Hematopoietic multipotent progenitor cell treated with erythropoietin and hydrocortisone succinate and interleukin-3 and kit ligand, for 15 days (in vitro differentiated cells): ENCODE data around the gene MINK1.

Source experiments
- DNase-seq: peaks from one replicate; pipeline ENCODE4 v3.0.0-alpha.2; 2015; ENCODE audit warnings: low spot score

Gene MINK1

DNA sequence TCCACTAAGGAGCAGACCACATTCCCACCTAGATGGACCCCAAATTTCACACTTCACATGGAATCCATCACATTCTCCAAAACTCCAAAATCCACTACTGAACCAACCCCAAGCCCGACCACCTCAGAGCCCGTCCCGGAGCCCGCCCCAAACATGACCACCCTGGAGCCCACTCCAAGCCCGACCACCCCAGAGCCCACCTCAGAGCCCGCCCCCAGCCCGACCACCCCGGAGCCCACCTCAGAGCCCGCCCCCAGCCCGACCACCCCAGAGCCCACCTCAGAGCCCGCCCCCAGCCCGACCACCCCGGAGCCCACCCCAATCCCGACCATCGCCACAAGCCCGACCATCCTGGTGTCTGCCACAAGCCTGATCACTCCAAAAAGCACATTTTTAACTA is 100.5 kb downstream of the MINK1 start:
- DNase-seq = no peak

DNA sequence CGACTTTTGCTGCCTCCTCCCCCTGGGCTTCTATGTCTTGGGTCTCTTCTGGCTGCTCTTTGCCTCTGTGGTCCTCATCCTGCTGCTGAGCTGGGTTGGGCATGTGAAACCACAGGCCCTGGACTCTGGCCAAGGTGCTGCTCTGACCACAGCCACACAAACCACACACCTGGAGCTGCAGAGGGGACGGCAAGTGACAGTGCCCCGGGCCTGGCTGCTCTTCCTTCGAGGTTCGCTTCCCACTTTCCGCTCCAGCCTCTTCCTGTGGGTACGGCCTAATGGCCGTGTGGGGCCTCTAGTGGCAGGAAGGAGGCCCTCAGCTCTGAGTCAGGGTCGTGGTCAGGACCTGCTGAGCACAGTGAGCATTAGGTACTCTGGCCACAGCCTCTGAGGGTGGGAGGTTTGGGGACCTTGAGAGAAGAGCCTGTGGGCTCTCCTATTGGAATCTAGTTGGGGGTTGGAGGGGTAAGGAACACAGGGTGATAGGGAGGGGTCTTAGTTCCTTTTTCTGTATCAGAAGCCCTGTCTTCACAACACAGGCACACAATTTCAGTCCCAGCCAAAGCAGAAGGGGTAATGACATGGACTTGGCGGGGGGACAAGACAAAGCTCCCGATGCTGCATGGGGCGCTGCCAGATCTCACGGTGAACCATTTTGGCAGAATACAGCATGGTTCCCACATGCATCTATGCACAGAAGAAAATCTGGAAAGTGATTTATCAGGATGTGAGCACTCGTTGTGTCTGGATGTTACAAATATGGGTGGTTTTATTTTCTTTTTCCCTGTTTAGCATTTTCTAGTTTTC is 101.2 kb downstream of the MINK1 start:
- no peak for DNase-seq

DNA sequence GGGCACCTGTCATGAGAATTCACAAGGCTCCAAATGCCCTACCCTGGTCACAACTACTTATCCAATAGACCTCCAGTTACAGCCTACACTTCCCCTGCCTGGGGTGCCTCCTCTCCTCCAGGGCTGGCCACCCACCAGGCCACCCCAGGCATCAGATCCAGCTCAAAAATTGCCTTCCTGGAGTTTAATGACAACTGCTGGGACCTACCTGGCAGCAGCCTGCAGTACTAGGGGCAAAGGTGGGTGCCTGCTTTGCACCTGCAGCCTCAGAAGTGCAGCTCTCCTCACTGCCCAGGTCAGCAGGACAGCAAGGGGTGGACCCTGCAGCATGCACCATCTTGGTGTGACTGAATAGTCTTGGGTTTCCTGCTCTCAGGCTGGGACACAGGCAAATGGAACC is 102.5 kb downstream of the MINK1 start:
- DNase-seq = no peak

DNA sequence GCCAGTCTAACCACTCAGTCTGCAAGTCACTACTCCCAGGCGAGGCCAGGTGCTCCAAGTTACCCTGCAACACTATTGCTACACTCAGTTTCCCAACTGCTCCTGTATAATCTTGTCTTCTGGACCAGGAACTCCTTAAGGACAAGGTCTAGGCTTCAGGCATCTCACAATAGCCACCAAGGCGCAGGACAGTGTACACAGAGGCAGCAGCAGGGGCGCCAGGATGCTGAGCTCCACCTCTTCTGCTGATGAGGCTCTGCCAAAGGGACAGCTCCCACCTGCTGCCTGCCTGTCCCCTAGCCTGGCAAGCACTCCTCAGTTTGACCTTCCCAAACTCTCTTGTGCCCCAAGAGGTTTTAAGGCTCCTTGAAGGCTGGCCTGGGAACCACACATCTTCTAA is 103.3 kb downstream of the MINK1 start:
- DNase-seq = no peak

DNA sequence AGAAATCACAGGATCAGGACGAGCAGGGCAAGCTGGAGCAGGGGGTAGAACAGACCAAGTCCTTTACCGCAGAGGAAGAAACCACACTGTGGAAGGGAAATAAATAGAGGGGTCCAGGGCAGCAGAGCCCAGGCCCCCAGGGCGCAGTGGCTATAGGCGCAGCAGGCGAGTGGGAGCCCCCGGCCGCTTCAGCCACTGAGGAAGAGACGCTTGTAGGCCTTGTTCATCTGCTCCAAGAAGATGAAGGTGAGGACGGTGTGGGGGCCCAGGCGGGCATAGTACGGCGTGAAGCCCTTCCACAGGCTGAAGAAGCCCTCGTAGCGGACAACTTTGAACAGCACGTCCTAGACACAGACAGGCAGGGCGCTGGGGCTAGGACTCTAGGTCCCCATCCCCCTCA is 104.4 kb downstream of the MINK1 start:
- no peak for DNase-seq

DNA sequence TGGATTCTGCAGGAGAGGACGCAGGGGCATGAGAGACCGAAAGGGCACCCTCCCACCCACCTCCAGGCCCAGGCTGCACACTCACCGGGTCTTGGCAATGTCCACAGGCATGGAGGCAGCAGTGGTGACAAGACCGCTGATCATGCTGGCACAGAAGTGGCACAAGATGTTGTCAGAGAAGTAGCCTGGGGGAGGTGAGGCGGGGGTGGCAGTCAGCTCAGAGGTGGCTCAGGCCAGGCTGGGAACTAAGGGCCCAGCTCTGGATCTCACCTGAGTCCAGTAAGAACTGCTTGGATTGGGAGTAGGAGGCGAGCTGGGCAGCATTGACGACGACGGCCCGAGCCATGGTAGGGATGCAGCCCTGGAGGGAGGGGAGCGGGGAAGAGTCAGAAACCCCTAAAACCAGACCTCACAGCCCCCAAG is 104.9 kb downstream of the MINK1 start:
- DNase-seq = no peak

DNA sequence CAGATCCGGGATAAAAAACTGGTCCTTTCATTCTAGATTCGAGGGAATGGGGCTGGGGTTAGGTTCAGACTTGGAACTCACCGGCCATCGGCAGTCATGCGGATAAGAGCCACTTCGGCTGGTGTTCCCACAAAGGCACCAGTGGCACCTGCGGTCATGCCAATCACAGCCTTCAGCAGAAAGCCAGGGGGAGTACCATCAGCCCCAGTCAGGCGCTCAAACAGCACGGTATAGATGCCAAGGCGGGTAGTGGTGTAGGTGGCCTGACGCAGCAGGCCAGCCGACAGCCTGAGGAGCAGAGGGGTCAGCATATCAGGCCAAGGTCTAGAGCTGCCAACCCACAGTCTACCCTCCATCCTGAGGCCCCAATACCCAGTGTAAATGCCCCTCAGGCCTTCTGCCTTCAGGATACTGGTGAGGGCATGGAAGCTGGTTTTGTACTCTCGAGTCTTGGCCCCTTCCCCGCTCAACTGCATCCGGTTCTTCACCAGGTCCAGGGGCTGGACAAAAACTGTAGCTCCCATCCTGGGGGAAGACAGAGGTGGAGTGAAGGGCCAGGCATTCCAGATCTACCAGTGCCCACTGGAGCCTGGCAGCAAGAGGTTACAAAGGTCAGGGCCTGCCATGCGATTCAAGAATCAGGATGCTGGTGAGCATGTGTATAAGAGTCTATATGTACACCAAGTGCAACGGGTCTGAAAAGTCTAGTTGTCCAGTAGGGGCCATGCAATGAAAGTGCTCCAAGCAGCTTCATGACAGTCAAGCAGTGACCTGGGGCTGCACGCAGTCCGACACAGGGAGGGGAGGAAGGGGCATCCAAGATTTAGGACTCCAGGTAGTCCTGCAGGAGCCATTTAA is 105.8 kb downstream of the MINK1 start:
- DNase-seq = no peak

DNA sequence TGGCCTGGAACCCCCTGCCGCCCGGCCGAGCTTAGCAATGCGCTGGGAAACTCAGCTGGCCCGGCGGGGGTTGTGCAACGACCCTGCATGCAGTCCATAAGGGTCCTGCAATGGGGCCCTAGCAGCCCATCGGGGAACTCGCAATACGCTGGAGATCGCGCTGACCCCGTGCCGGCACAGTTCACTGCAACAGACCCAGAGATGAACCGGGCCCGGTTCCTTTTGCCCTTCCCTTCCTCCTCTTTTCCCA is 106.3 kb downstream of the MINK1 start:
- no peak for DNase-seq

DNA sequence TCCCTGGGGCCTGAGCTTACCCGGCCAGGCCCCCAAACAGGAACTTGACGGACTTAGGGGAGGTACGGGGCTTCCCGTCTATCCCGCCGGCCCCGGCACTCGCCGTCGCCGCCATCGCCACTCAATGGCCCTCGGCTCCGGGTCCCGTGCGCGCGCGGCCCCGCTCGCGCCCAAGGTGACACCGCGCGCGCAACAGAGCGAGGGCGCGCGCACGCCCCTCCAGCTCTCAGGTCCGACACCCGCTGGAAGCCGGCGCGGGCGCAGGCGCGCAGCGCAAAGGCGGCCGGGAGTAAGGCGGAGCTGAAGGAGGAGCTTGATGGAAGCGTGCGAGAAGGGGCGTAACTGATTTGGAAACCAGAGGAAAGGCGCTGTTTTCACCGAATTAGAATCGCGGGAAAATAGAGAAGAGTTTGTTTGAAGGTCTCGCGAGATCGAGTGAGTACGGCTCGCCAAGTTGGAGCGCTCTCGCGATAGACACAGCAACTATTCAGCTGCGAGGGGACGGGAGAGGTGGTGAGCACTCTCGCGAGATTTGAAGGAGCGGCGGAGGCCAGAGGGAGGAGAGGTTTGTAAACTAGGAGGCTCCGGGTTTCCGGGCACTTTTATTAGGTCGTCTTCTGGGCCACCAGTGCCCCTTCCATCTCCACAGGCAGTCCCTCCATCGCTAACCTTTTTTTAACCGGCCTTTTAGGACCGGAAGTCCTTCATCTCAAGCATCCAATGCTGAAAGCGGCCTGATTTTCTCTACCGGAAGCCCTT is 106.8 kb downstream of the MINK1 start, which contains the start of the genes RNF167 and SLC25A11:
TSS of gene RNF167 (plus strand) at position 473 of the 759 bp plus-strand sequence. CDS start 642 bp downstream, outside the sequence.
TSS of gene SLC25A11 (minus strand) at position 251 of the 759 bp plus-strand sequence. CDS start at position 115, 136 bp downstream.
- peak; percentile 99 for DNase-seq

DNA sequence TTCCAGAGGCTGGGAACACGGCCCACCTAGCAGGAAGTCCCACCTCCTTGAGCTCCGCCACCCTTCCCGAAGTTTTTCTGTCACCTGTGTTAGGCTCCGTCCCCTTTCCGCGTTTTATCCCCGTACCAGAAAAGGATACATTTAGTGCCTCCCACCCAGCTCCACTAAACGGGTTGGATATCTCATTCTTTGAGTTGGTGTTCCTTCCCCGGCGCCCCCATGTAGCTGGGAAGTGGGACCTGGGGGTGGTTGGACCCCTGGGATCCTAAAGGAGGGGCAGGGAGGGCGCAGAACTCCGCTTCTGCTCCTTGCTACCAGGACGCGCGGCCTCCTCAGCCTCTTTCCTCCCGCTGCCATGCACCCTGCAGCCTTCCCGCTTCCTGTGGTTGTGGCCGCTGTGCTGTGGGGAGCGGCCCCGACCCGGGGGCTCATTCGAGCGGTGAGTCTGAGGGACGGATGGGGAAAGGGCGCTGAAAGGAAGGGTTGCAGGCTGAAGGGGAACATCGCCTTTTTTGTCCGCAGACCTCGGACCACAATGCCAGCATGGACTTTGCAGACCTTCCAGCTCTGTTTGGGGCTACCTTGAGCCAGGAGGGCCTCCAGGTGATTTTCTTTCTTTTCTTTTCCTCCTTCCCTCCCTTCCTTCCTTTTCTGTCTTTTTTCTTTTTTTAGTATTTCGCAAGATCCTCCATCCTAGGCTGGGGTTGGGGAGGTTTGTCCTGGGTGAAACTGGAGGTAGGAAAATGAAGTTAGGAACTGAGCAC is 107.6 kb downstream of the MINK1 start:
- no peak for DNase-seq

DNA sequence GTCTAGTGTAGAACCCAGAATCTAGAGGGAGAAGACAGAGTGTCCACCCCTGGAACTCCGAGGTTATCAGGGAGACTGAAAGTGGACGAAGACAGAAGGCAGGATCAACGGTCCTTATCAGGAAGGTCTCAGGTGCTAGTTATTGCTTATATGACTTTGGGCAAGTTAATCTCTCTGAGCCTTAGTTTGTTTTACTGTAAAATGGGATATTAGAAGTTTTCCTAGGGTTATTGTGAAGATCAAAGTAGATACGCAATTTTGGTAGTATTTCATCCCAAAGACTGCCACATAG is 108.1 kb downstream of the MINK1 start:
- DNase-seq = peak; percentile 20

DNA sequence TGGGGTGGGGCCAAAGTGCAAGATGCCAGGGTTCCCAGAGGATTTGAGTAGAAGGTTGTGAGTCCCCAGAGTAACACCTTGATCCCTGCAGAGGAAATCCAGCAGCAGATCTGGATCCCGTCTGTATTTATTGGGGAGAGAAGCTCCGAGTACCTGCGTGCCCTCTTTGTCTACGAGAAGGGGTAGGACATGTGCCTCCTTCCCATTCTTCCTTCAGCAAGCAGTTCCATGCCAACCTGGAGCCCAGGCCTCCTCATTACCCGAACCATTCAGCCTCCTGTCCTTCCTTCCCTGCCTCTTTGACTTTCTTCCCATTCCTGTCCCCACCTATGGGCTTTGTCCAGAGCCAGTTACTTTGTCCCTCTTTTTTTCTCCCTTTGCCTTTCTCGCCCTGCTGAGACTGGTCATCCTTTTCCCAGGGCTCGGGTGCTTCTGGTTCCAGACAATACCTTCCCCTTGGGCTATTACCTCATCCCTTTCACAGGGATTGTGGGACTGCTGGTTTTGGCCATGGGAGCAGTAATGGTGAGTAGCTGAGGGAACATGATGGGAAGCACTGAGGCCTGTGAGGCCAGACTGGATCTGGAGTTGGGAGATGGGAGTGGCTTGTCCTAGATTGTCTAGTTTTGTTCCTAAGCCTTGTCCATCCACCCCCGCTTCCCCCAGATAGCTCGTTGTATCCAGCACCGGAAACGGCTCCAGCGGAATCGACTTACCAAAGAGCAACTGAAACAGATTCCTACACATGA is 109.8 kb downstream of the MINK1 start:
- DNase-seq = no peak

DNA sequence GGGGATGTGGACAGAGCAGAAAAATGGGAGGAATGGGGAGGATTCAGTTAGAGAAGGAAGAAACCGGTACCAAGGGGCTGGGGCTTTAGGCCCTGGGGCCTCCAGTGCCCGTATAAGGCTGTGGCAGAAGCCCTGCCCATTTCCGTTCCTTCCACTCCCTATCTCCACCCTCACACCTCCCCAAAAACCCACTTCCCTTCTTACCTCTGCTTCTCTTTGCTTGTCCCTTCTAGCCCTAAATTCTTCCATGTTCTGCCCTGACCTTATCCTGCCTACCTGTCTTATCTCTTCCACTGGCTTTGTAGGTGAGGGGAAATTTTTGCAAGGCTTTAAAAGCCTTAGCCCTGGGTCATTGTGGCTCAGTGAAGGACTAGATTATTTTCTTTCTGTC is 111.0 kb downstream of the MINK1 start:
- no peak for DNase-seq

DNA sequence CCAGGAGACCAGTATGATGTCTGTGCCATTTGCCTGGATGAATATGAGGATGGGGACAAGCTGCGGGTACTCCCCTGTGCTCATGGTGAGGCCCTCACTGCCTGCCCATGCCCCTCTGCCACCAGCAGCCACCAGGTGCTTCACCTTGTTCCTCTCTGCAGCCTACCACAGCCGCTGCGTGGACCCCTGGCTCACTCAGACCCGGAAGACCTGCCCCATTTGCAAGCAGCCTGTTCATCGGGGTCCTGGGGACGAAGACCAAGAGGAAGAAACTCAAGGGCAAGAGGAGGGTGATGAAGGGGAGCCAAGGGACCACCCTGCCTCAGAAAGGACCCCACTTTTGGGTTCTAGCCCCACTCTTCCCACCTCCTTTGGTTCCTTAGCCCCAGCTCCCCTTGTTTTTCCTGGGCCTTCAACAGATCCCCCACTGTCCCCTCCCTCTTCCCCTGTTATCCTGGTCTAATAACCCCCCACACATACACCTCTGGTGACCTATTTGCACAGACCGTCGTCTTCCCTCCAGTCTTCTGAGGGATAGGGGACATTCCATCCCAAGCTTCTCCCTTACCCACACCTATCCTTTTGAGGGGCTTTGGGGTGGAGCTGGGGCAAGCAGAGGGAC is 111.5 kb downstream of the MINK1 start:
- DNase-seq = no peak

DNA sequence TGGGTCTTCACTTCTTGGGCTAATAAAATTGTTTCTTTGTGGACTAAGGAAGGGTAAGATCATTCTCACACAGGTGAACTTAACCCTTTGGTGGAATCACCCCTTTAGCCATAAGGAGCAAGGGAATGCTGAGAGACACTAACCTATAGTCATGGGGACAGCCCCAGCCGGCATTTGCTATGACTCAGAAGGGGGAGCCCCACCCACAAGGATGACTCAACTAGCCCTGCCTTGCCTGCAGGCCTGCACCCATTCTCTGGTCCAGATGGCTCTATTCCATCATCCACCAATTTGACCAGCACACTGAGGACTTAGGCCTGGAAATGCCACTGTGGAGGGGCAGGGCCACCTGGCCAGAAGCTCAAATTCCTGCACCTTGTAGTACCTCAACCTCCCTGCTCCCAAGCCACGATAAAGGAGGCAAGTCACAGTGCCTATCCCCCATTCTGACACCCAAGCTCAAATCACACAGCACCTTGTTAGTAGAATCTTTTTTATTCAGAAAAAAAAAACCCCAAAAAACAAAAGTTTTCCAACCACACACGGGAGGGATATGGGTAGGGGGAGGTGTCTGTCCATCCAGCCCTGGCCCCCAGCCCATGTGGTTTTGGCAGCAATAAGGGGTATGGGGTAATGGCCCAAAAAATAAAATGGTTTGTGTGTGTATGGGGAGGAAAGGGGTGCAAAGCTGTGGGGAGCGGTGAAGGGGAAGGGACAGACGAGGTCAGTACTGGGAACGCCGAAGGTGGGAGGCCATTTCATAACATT is 112.2 kb downstream of the MINK1 start:
- peak; percentile 91 for DNase-seq

DNA sequence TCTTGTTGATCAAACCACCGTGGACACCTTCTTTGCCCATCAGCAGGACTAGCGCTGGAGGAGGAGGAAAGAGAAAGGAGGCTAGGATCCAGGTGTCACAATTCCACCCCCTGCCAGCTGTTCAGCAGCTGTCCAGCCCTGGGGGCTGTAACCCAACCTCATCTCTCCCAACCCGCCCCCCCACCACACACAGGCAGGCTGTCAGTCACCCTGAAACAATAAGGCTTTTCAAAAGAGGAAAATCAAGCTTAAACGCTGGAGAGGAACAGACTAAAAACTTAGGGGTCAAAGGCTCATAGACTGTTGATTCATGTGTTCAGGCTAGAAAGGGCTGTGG is 112.8 kb downstream of the MINK1 start:
- no peak for DNase-seq

DNA sequence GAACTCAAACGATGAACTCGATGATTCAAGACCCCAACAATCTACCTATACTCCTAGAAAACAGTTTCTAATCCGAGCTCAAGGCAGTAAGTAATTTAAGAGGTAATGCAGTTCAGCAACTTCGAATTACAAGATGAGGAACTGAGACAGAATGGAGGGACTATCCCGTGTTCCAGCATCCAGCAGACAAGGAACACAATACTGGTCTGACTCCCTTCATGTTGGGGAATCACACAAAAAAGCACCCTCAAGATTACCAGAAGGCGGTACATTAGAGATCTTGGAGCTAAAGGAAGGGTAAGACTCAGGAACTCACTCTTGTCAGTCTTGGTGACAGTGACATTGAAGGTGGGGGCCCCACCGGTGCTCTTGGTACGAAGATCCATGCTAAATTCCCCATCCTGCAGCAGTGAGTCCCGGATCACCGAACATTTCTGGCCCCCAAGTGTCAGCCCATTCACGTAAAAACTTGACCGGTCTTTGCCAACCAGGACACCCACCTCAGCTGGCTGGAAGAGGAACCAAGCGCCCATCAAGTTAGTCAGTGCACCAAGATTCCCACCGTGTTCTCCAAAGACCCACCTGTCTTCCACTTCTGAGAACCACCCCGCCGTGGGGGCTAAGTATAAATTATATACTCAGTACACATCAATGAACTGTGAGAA is 113.3 kb downstream of the MINK1 start:
- DNase-seq = no peak

DNA sequence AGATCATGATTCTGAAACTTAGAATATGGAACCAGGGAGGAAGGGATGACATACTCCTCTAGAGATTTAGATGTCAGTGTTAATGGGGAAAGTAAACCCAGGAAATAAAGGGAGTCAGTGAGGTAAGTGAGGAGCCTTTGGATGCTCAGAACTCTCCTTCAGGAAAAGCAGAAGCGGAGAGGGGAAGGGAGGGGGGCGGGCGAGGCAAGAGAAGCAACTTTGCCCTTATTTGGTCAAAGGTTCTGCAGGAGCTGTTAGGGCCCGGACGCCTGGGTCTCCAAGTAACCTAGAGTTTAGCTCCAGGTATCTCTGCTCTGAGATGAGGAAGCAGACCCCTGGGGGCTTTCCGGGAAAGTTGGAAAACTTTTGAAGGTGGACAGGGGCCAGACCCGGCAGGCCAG is 113.9 kb downstream of the MINK1 start:
- DNase-seq = peak; percentile 27
